ENCODE measurements around the gene PPP1R18. TPM values are rescaled to one million over a fixed set of nuclear protein-coding genes. Genes with fewer than 3 reads are reported as not detected.

PPP1R18 gene
- total RNA-seq, 2 experiments from 2014 or later = 65.2 to 106 TPM

DNA sequence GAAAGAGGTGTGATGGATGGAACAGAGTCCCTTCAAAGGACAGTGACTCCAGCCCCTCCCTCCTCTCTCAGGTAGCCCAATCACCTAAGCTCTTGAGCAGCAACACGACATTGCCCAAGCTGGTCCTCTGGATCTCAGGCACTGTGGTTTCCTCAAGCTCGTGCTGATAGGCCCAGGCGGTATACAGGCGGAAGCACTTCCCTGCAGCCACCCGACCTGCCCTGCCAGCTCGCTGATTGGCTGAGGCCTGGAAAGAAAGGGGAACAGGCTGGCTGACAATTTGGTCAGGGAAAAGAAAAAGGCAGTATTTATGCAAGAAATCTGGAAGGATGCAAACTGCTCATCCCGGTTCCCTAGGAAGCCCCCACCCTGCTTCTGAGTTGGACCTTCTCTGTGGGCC is 29.9 kb downstream of the PPP1R18 start:
- POLR2A ChIA-PET = no interaction called here
- no peaks in the 10 kb centered on the region for H3K4me1 ChIP-seq (ENCODE audit: insufficient read depth, low read length, poor library complexity, severe bottlenecking)
- H3K36me3 ChIP-seq (ENCODE audit: insufficient read depth, low read length) = peaks cover 88% of the 10 kb centered on the region
- H2AFZ ChIP-seq (ENCODE audit: low read length) = no peak overlapping the region
- TF ChIP-seq, protein P1, sequence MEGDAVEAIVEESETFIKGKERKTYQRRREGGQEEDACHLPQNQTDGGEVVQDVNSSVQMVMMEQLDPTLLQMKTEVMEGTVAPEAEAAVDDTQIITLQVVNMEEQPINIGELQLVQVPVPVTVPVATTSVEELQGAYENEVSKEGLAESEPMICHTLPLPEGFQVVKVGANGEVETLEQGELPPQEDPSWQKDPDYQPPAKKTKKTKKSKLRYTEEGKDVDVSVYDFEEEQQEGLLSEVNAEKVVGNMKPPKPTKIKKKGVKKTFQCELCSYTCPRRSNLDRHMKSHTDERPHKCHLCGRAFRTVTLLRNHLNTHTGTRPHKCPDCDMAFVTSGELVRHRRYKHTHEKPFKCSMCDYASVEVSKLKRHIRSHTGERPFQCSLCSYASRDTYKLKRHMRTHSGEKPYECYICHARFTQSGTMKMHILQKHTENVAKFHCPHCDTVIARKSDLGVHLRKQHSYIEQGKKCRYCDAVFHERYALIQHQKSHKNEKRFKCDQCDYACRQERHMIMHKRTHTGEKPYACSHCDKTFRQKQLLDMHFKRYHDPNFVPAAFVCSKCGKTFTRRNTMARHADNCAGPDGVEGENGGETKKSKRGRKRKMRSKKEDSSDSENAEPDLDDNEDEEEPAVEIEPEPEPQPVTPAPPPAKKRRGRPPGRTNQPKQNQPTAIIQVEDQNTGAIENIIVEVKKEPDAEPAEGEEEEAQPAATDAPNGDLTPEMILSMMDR (conservative IDR thresholded peaks at IDR 0.05; ENCODE audit: low read length) = no peak
- no peak for TF ChIP-seq EZH2phosphoT487 (IDR thresholded peaks at IDR 0.05; ENCODE audit: borderline replicate concordance, low read depth, low read length)
- no peak for DNase-seq (ENCODE audit: low spot score)
- no peak overlapping the region for H3K4me3 ChIP-seq (ENCODE audit: low read depth, low read length, poor library complexity, severe bottlenecking)
- no peaks in the 10 kb centered on the region for H4K20me1 ChIP-seq (ENCODE audit: insufficient read depth, low read length)
- no peak overlapping the region for H3K27ac ChIP-seq (ENCODE audit: low read depth, low read length, poor library complexity, severe bottlenecking)
- CTCF ChIA-PET (ENCODE audit: unreplicated experiment) = no interaction called here
- no peaks in the 10 kb centered on the region for H3K9me3 ChIP-seq (ENCODE audit: low read length)
- no peaks in the 10 kb centered on the region for H3K79me2 ChIP-seq (ENCODE audit: insufficient read depth, low read depth, low read length)
- H3K9me2 ChIP-seq (ENCODE audit: insufficient read depth, low read length) = no peaks in the 10 kb centered on the region
- intact Hi-C loops (cut with micrococcal nuclease; ENCODE audit: unreplicated experiment) = no loop called here
- BruUV-seq (replicated peaks) = no TSS peak
- no peak overlapping the region for H3K4me2 ChIP-seq (ENCODE audit: low read length)

DNA sequence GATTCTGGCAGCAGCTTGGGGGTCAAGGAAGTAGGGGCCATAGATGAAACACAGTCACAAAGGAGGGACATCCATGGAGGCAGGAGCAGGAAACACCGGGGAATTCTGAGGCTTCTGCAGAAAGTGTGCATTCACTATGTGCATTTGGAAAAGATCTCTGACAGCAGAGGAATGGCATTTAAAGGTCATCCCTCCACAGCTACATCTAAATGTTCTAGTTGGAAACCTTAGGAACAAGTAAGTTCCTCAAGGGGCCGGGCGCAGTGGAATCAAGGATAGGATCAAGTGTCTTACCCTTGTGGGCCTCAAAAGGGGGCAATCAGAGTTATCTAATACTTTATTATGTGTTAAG is 30.7 kb downstream of the PPP1R18 start:
- no TSS peak for BruUV-seq (replicated peaks)
- POLR2A ChIA-PET = no interaction called here
- DNase-seq (ENCODE audit: low spot score) = no peak
- intact Hi-C loops (cut with micrococcal nuclease; ENCODE audit: unreplicated experiment) = no loop called here
- Histone ChIP-seq H3K36me3 (ENCODE audit: insufficient read depth, low read length) (peaks cover 91% of the 10 kb centered on the region), H3K9me3 (ENCODE audit: low read length) (no peaks in the 10 kb centered on the region), H3K4me2 (ENCODE audit: low read length) (no peak overlapping the region), H3K27ac (ENCODE audit: low read depth, low read length, poor library complexity, severe bottlenecking) (no peak overlapping the region), H2AFZ (ENCODE audit: low read length) (no peak overlapping the region), H3K9me2 (ENCODE audit: insufficient read depth, low read length) (no peaks in the 10 kb centered on the region), H3K79me2 (ENCODE audit: insufficient read depth, low read depth, low read length) (no peaks in the 10 kb centered on the region), H3K4me3 (ENCODE audit: low read depth, low read length, poor library complexity, severe bottlenecking) (no peak overlapping the region), H4K20me1 (ENCODE audit: insufficient read depth, low read length) (no peaks in the 10 kb centered on the region), H3K4me1 (ENCODE audit: insufficient read depth, low read length, poor library complexity, severe bottlenecking) (no peaks in the 10 kb centered on the region)
- no peak for TF ChIP-seq EZH2phosphoT487 (IDR thresholded peaks at IDR 0.05; ENCODE audit: borderline replicate concordance, low read depth, low read length)
- TF ChIP-seq, protein P1 (conservative IDR thresholded peaks at IDR 0.05; ENCODE audit: low read length) = no peak
- CTCF ChIA-PET (ENCODE audit: unreplicated experiment) = no interaction called here

DNA sequence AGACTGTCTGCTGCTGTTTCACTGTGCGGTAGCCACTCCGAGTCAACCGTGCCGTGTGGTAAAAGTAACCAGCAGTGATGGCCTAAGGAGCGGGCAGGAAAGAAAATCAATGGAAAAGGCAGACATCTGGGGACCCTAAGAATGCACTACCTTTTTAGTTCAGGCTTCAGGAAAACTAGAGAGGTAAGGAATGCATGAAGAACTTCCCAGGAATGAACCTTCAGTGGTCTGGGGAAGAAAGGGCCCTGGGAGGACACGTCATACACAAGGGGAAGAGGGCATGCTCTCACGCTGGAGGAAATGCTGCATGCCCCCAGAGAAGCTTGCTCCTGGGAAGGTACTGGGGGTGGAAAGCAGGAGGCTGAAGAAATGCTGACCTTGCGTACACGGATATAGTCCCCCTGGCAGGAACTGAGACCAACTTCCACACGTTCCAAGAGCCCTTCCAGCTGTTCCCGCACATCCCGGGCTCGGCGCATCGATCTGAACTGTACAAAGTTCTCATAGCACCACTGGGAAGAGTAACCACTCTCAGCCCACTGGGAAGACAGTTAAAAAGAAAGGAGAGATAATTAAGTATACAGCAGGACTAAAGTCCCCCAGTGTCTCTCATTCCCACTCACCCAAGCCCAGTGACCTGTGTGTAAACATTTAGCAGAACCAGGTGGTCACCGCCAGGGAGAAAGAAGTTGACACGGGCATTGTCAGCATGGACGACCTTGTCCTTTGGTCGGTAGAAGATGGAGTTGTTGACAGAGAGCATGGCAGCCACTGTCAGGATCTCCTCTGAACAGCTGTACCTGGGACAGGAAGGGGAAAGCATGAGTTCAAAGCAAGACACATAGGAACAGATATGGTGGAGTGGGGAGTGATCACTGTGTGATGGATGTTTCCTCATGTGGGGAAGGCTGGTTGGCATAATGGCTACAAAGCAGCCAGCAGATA is 31.4 kb downstream of the PPP1R18 start:
- Histone ChIP-seq H3K4me3 (ENCODE audit: low read depth, low read length, poor library complexity, severe bottlenecking) (no peak overlapping the region), H3K4me2 (ENCODE audit: low read length) (no peak overlapping the region), H2AFZ (ENCODE audit: low read length) (no peak overlapping the region), H3K9me3 (ENCODE audit: low read length) (no peaks in the 10 kb centered on the region), H3K27ac (ENCODE audit: low read depth, low read length, poor library complexity, severe bottlenecking) (no peak overlapping the region), H3K9me2 (ENCODE audit: insufficient read depth, low read length) (no peaks in the 10 kb centered on the region), H3K36me3 (ENCODE audit: insufficient read depth, low read length) (peaks cover 93% of the 10 kb centered on the region), H3K4me1 (ENCODE audit: insufficient read depth, low read length, poor library complexity, severe bottlenecking) (no peaks in the 10 kb centered on the region), H4K20me1 (ENCODE audit: insufficient read depth, low read length) (no peaks in the 10 kb centered on the region), H3K79me2 (ENCODE audit: insufficient read depth, low read depth, low read length) (no peaks in the 10 kb centered on the region)
- no peak for TF ChIP-seq EZH2phosphoT487 (IDR thresholded peaks at IDR 0.05; ENCODE audit: borderline replicate concordance, low read depth, low read length)
- TF ChIP-seq, protein P1 (conservative IDR thresholded peaks at IDR 0.05; ENCODE audit: low read length) = no peak
- CTCF ChIA-PET (ENCODE audit: unreplicated experiment) = no interaction called here
- no peak for DNase-seq (ENCODE audit: low spot score)
- POLR2A ChIA-PET = no interaction called here
- intact Hi-C loops (cut with micrococcal nuclease; ENCODE audit: unreplicated experiment) = no loop called here
- BruUV-seq (replicated peaks) = no TSS peak
